T-cell (primary cell): Measurements from ENCODE around the gene TRPC4AP. TPM values are rescaled to one million over a fixed set of nuclear protein-coding genes. Genes with fewer than 3 reads are reported as not detected.
"Not testable (repeated sequence)": the region's sequence is repeated elsewhere in the genome, so short reads cannot be mapped to it uniquely, and the experiment has no call there.

Experiments
- ATAC-seq, 4 experiments: fragments of 200-7000 bp in 3 of 4; fragments of 150-1000 bp in 1 of 4; cut with Tn5 transposase; replicated peaks in 1 of 4; 1 replicate in 3 of 4; 2 replicates in 1 of 4; pipeline ENCODE4 v1.10.0; 2021; ENCODE audit warnings: moderate library complexity in 3 of 4, mild to moderate bottlenecking in 2 of 4, moderate number of reproducible peaks in 1 of 4
- CTCF ChIA-PET, 2 donors: fragments of 300-600 bp; sonication (Branson Sonifier 250); formaldehyde crosslinking; loops; one replicate each; lab custom pipeline; 2022; ENCODE audit warnings: antibody characterized with exemption in 2 of 2; lab: Charles Lee
- POLR2A ChIA-PET, 2 donors: fragments of 300-600 bp; sonication (Branson Sonifier 250); formaldehyde crosslinking; loops; one replicate each; lab custom pipeline; 2022; ENCODE audit warnings: antibody characterized with exemption in 2 of 2; lab: Charles Lee
- DNase-seq, 35 experiments: peaks; one replicate each; pipeline versions ENCODE4 v3.0.0 to v3.0.0-alpha.2; 2013 to 2023
- H3K27ac ChIP-seq: one replicate; pipeline ENCODE4 v1.5.1; 2013; ENCODE audit warnings: low read length
- H3K27me3 ChIP-seq, 2 experiments: replicated peaks in 1 of 2; 1 replicate in 1 of 2; 2 replicates in 1 of 2; pipeline versions ENCODE4 v1.6.1 to v1.7.0; 2013; ENCODE audit warnings: low read length in 1 of 2, mixed read lengths in 1 of 2; ENCODE audit not compliant: control insufficient read depth in 2 of 2, insufficient read depth in 2 of 2; ENCODE audit errors: extremely low read depth in 1 of 2
- H3K36me3 ChIP-seq, 2 donors: 1 replicate in 1 of 2; 2 replicates in 1 of 2; pipeline versions ENCODE4 v1.6.1 to v1.7.0; 2013; ENCODE audit warnings: low read length in 1 of 2; ENCODE audit not compliant: control insufficient read depth in 2 of 2, insufficient read depth in 1 of 2; ENCODE audit errors: extremely low read depth in 1 of 2
- H3K4me1 ChIP-seq, 2 experiments: 1 replicate in 1 of 2; 2 replicates in 1 of 2; pipeline versions ENCODE4 v1.6.1 to v1.7.0; 2013; ENCODE audit warnings: low read length in 2 of 2, mixed read lengths in 1 of 2; ENCODE audit not compliant: insufficient read depth in 2 of 2, control insufficient read depth in 1 of 2; ENCODE audit errors: extremely low read depth in 1 of 2
- H3K4me3 ChIP-seq, 2 donors: 1 replicate in 1 of 2; 2 replicates in 1 of 2; pipeline versions ENCODE4 v1.5.1 to v1.7.0; 2013; ENCODE audit warnings: mild to moderate bottlenecking in 2 of 2, low read length in 1 of 2, moderate library complexity in 1 of 2; ENCODE audit not compliant: control insufficient read depth in 1 of 2; ENCODE audit errors: extremely low read depth in 1 of 2
- H3K9me3 ChIP-seq: 2 replicates; pipeline ENCODE4 v1.7.0; 2013
- H3K27ac Mint-ChIP-seq, 2 donors: one replicate each; pipeline ENCODE4 v1.8.0; 2020 to 2021; ENCODE audit warnings: mild to moderate bottlenecking in 2 of 2, mixed read lengths in 2 of 2
- H3K27me3 Mint-ChIP-seq, 2 donors: one replicate each; pipeline ENCODE4 v1.8.0; 2021 to 2022; ENCODE audit warnings: mixed read lengths in 2 of 2
- H3K36me3 Mint-ChIP-seq: one replicate; pipeline ENCODE4 v1.8.0; 2021; ENCODE audit warnings: mixed read lengths
- H3K4me1 Mint-ChIP-seq, 3 donors: one replicate each; pipeline ENCODE4 v1.8.0; 2020 to 2022; ENCODE audit warnings: mixed read lengths in 3 of 3, mild to moderate bottlenecking in 1 of 3
- H3K4me3 Mint-ChIP-seq, 3 donors: one replicate each; pipeline ENCODE4 v1.8.0; 2020 to 2022; ENCODE audit warnings: mild to moderate bottlenecking in 3 of 3, mixed read lengths in 3 of 3, moderate library complexity in 3 of 3
- H3K9me3 Mint-ChIP-seq, 3 donors: one replicate each; pipeline ENCODE4 v1.8.0; 2020 to 2022; ENCODE audit warnings: mixed read lengths in 3 of 3
- WGBS: methylation state at CpG from one replicate; pipeline ENCODE4 v1.1.5; 2013; ENCODE audit warnings: missing lambda C conversion rate; ENCODE audit not compliant: insufficient coverage; 5-methylcytosine and 5-hydroxymethylcytosine counted together
- total RNA-seq, 35 experiments: library from RNA in 6 of 35; stranded (reverse) in 6 of 35; fragments of 120-200 nt in 1 of 35; gene quantifications; one replicate each; pipeline versions ENCODE4 v1.2.1 to v1.2.4 and lab custom pipeline; 2013 to 2026

The TRPC4AP gene
- total RNA-seq, 5 donors from 2014 or later (not counting 1 experiment from before 2014, with no cell fraction given): 56.3 to 65.5 (median 63.5) TPM

- H3K27ac ChIP-seq: no peak overlapping the region
- Mint-ChIP-seq H3K4me3 (no peak overlapping the region), H3K27me3 (no peaks in the 10 kb centered on the region), H3K36me3 (peaks cover 10% of the 10 kb centered on the region), H3K4me1 (peaks cover 65 to 70% (median 67%) of the 10 kb centered on the region in 3 donors), H3K9me3 (no peaks in the 10 kb centered on the region), H3K27ac (no peak overlapping the region)
- H3K9me3 ChIP-seq: no peaks in the 10 kb centered on the region
- POLR2A ChIA-PET: no interaction called here
- CTCF ChIA-PET: interaction anchor here (0.5 to 0.7 kb wide), 4 partner anchors 11 to 1538 kb away, joined by 3 to 5 read pairs (median 4); no protein-coding TSS in a partner anchor
- H3K27me3 ChIP-seq: no peaks in the 10 kb centered on the region
- H3K4me1 ChIP-seq: peaks cover 7 to 21% of the 10 kb centered on the region in 2 experiments
- no peak for ATAC-seq
- no peak for DNase-seq
- no CpG with 5 or more reads among the region's 3 CpGs for WGBS
- peaks cover 0 to 10% of the 10 kb centered on the region in 2 donors for H3K36me3 ChIP-seq
- H3K4me3 ChIP-seq: no peak overlapping the region
These were observed 7.6 kb downstream of the TRPC4AP start for GRCh38 chr20:35084998-35085397.

GRCh38 chr20:35080348-35080642, 12.3 kb downstream of the TRPC4AP start:
- ATAC-seq, H3K9me3 Mint-ChIP-seq, H3K4me3 Mint-ChIP-seq, H3K4me3 ChIP-seq, H3K9me3 ChIP-seq, H3K27me3 Mint-ChIP-seq, H3K27ac Mint-ChIP-seq, DNase-seq, H3K27me3 ChIP-seq: not testable (repeated sequence)
- no CpG with 5 or more reads among the region's 5 CpGs for WGBS
- H3K27ac ChIP-seq: peak overlapping the region; percentile 5
- CTCF ChIA-PET: interaction anchor here in 1 of 2 donors (0.7 to 1.3 kb wide), 2 partner anchors 16 to 53 kb away, joined by 3 to 13 read pairs; no protein-coding TSS in a partner anchor
- H3K4me1 ChIP-seq: peaks cover 0 to 15% of the 10 kb centered on the region in 2 experiments
- peaks cover 35% of the 10 kb centered on the region for H3K36me3 Mint-ChIP-seq
- peaks cover 0 to 16% of the 10 kb centered on the region in 2 donors for H3K36me3 ChIP-seq
- POLR2A ChIA-PET: interaction anchor here (0.5 to 0.7 kb wide), 2 partner anchors 198 to 650 kb away, joined by 3 to 5 read pairs; no protein-coding TSS in a partner anchor
- peaks cover 49 to 65% (median 55%) of the 10 kb centered on the region in 3 donors for H3K4me1 Mint-ChIP-seq

- WGBS: 59% methylated on average over 3 of the region's 8 CpGs
- Mint-ChIP-seq H3K27ac (no peak overlapping the region), H3K9me3 (no peaks in the 10 kb centered on the region), H3K4me3 (peak overlapping the region in 1 of 3 donors; percentile 45), H3K36me3 (peaks cover 40% of the 10 kb centered on the region), H3K27me3 (no peaks in the 10 kb centered on the region), H3K4me1 (peaks cover 43 to 59% (median 52%) of the 10 kb centered on the region in 3 donors)
- no peaks in the 10 kb centered on the region for H3K27me3 ChIP-seq
- no peak overlapping the region for H3K4me3 ChIP-seq
- POLR2A ChIA-PET: interaction anchor here (0.5 to 0.7 kb wide), 2 partner anchors 199 to 649 kb away, joined by 3 to 5 read pairs; no protein-coding TSS in a partner anchor
- DNase-seq (no peak), ATAC-seq (peak in 1 of 4 experiments; percentile 7)
- CTCF ChIA-PET: interaction anchor here in 1 of 2 donors (0.7 to 1.3 kb wide), 3 partner anchors 13 to 52 kb away, joined by 3 to 13 read pairs (median 4); partner anchors contain the start of gene TRPC4AP
- no peaks in the 10 kb centered on the region for H3K9me3 ChIP-seq
- H3K27ac ChIP-seq: peak overlapping the region; percentile 5
- peaks cover 0 to 10% of the 10 kb centered on the region in 2 experiments for H3K4me1 ChIP-seq
- H3K36me3 ChIP-seq: peaks cover 0 to 16% of the 10 kb centered on the region in 2 donors
These were observed 12.9 kb downstream of the TRPC4AP start for GRCh38 chr20:35079472-35080347.

GRCh38 chr20:35077872-35078271, 14.7 kb downstream of the TRPC4AP start:
- Mint-ChIP-seq H3K9me3 (no peaks in the 10 kb centered on the region), H3K36me3 (peaks cover 55% of the 10 kb centered on the region), H3K27me3 (no peaks in the 10 kb centered on the region), H3K4me3 (no peak overlapping the region), H3K4me1 (peaks cover 41 to 54% (median 42%) of the 10 kb centered on the region in 3 donors), H3K27ac (no peak overlapping the region)
- POLR2A ChIA-PET: interaction anchor here (0.6 kb wide), 2 partner anchors 9 to 232 kb away, joined by 3 read pairs; no protein-coding TSS in a partner anchor
- Histone ChIP-seq H3K4me1 (peaks cover 0 to 10% of the 10 kb centered on the region in 2 experiments), H3K4me3 (no peak overlapping the region), H3K27me3 (no peaks in the 10 kb centered on the region), H3K9me3 (no peaks in the 10 kb centered on the region), H3K27ac (no peak overlapping the region), H3K36me3 (peaks cover 0 to 16% of the 10 kb centered on the region in 2 donors)
- CTCF ChIA-PET: interaction anchor here in 1 of 2 donors (0.6 kb wide), 1 partner anchor 19 kb away, joined by 3 read pairs; no protein-coding TSS in a partner anchor
- DNase-seq (no peak), ATAC-seq (no peak)
- WGBS: 100% methylated on average over 2 of the region's 5 CpGs

GRCh38 chr20:35077341-35077740, 15.3 kb downstream of the TRPC4AP start:
- H3K9me3 ChIP-seq: no peaks in the 10 kb centered on the region
- ATAC-seq: no peak
- no peak for DNase-seq
- no peak overlapping the region for H3K27ac ChIP-seq
- no peak overlapping the region for H3K4me3 ChIP-seq
- no peaks in the 10 kb centered on the region for H3K27me3 Mint-ChIP-seq
- ChIA-PET POLR2A (interaction anchor here in 1 of 2 donors (0.6 kb wide), 1 partner anchor 231 kb away, joined by 3 read pairs; no protein-coding TSS in a partner anchor), CTCF (interaction anchor here in 1 of 2 donors (0.7 kb wide), 1 partner anchor 202 kb away, joined by 3 read pairs; no protein-coding TSS in a partner anchor)
- H3K9me3 Mint-ChIP-seq: no peaks in the 10 kb centered on the region
- H3K4me3 Mint-ChIP-seq: no peak overlapping the region
- H3K27ac Mint-ChIP-seq: peak overlapping the region in 1 of 2 donors; percentile 38
- 96% methylated on average over 4 of the region's 5 CpGs for WGBS
- H3K36me3 Mint-ChIP-seq: peaks cover 57% of the 10 kb centered on the region
- H3K27me3 ChIP-seq: no peaks in the 10 kb centered on the region
- H3K4me1 ChIP-seq: peaks cover 0 to 10% of the 10 kb centered on the region in 2 experiments
- peaks cover 0 to 16% of the 10 kb centered on the region in 2 donors for H3K36me3 ChIP-seq
- H3K4me1 Mint-ChIP-seq: peaks cover 38 to 50% (median 42%) of the 10 kb centered on the region in 3 donors

- not testable (repeated sequence) for H3K4me3 Mint-ChIP-seq
- 92% methylated on average over 2 of the region's 8 CpGs for WGBS
- peaks cover 30 to 40% (median 38%) of the 10 kb centered on the region in 3 donors for H3K4me1 Mint-ChIP-seq
These were observed 21.0 kb downstream of the TRPC4AP start for GRCh38 chr20:35071436-35072153.

More at GRCh38 chr20:35071436-35072153, 21.0 kb downstream of the TRPC4AP start:
- H3K36me3 ChIP-seq: peaks cover 0 to 11% of the 10 kb centered on the region in 2 donors
- H3K36me3 Mint-ChIP-seq: peaks cover 63% of the 10 kb centered on the region
- H3K27me3 ChIP-seq, H3K27ac Mint-ChIP-seq, H3K27ac ChIP-seq, H3K4me3 ChIP-seq, H3K27me3 Mint-ChIP-seq, H3K9me3 ChIP-seq, H3K4me1 ChIP-seq, POLR2A ChIA-PET, H3K9me3 Mint-ChIP-seq, DNase-seq, CTCF ChIA-PET, ATAC-seq: not testable (repeated sequence)
